NCI-H1930 (cell line): ENCODE measurements around the gene TAF5.
"Not testable (repeated sequence)": the region's sequence is repeated elsewhere in the genome, so short reads cannot be mapped to it uniquely, and the experiment has no call there.

Experiments
- DNase-seq, 2 experiments: peaks; one replicate each; lab custom pipeline; 2025; lab: John Stamatoyannopoulos, UW

TAF5 gene

GRCh38 chr10:103413564-103413963, 45.8 kb downstream of the TAF5 start:
- DNase-seq = no peak

GRCh38 chr10:103415581-103415980, 47.8 kb downstream of the TAF5 start:
- no peak for DNase-seq

- DNase-seq = peak in 1 of 2 experiments; percentile 19
Observed at GRCh38 chr10:103416436-103417147, 48.8 kb downstream of the TAF5 start.

GRCh38 chr10:103417148-103417469, 49.3 kb downstream of the TAF5 start:
- not testable (repeated sequence) for DNase-seq

- DNase-seq = no peak
Observed at GRCh38 chr10:103417601-103418000, 49.8 kb downstream of the TAF5 start.

- DNase-seq = no peak
Observed at GRCh38 chr10:103419101-103419500, 51.3 kb downstream of the TAF5 start.

- DNase-seq = no peak
Observed at GRCh38 chr10:103423748-103424147, 56.0 kb downstream of the TAF5 start.

GRCh38 chr10:103427866-103428265, 60.1 kb downstream of the TAF5 start:
- no peak for DNase-seq

- DNase-seq = no peak
Observed at GRCh38 chr10:103428989-103429643, 61.3 kb downstream of the TAF5 start.

- no peak for DNase-seq
Observed at GRCh38 chr10:103429647-103430046, 61.9 kb downstream of the TAF5 start.

- no peak for DNase-seq
Observed at GRCh38 chr10:103431902-103432301, 64.1 kb downstream of the TAF5 start.

GRCh38 chr10:103433858-103434257, 66.1 kb downstream of the TAF5 start:
- no peak for DNase-seq
